HEK293 (cell line): ENCODE data around the gene RND1.

Experiments
- CTCF ChIA-PET: fragments of 350-600 bp; formaldehyde crosslinking; extraction: SDS; loops from one replicate; lab custom pipeline; 2021; ENCODE audit warnings: antibody characterized with exemption; lab: Yijun Ruan, JAX
- POLR2A ChIA-PET: fragments of 300-600 bp; formaldehyde crosslinking; extraction: SDS; loops from one replicate; lab custom pipeline; 2020; ENCODE audit warnings: antibody characterized with exemption, inconsistent platforms; lab: Yijun Ruan, JAX
- H3K27ac ChIP-seq: fragments of 200-500 bp; sonication (Bioruptor generic); 2 replicates; pipeline ENCODE4 v1.5.1; 2014; ENCODE audit warnings: low read depth, low read length, control low read depth, inconsistent platforms; ENCODE audit errors: extremely low read depth
- H3K36me3 ChIP-seq, 2 experiments: fragments of 200-500 bp in 1 of 2; sonication (Bioruptor generic) in 1 of 2; 1 replicate in 1 of 2; 2 replicates in 1 of 2; pipeline ENCODE4 v1.5.1; 2014 to 2017; ENCODE audit warnings: inconsistent platforms in 2 of 2, low read length in 2 of 2; ENCODE audit not compliant: control insufficient read depth in 2 of 2, insufficient read depth in 1 of 2
- H3K4me1 ChIP-seq: fragments of 200-500 bp; sonication (Bioruptor generic); 2 replicates; pipeline ENCODE4 v1.5.1; 2014; ENCODE audit warnings: mild to moderate bottlenecking, low read length, inconsistent platforms; ENCODE audit not compliant: control insufficient read depth, insufficient read depth
- H3K4me3 ChIP-seq: 2 replicates; pipeline ENCODE4 v1.5.1; 2011; ENCODE audit warnings: low read depth, mild to moderate bottlenecking, control low read depth, low read length, moderate library complexity
- H3K9me3 ChIP-seq: fragments of 200-500 bp; sonication (Bioruptor generic); 2 replicates; pipeline ENCODE4 v1.5.1; 2014; ENCODE audit warnings: low read depth, low read length, inconsistent platforms; ENCODE audit not compliant: control insufficient read depth, insufficient read depth
- GLI4 ChIP-seq: fragments of 450-650 bp; formaldehyde crosslinking; IDR thresholded peaks from 2 replicates; pipeline ENCODE4 v1.5.1; 2016; ENCODE audit warnings: missing biosample characterization, missing genetic modification characterization
- GLIS2 ChIP-seq: fragments of 450-650 bp; formaldehyde crosslinking; IDR thresholded peaks from 2 replicates; pipeline ENCODE4 v1.5.1; 2016; ENCODE audit warnings: missing biosample characterization, missing genetic modification characterization
- KLF1 ChIP-seq: fragments of 450-650 bp; formaldehyde crosslinking; IDR thresholded peaks from 2 replicates; pipeline ENCODE4 v1.5.1; 2016; ENCODE audit warnings: missing biosample characterization, missing genetic modification characterization
- SCRT2 ChIP-seq: fragments of 450-650 bp; formaldehyde crosslinking; IDR thresholded peaks from 2 replicates; pipeline ENCODE4 v1.5.1; 2016; ENCODE audit warnings: missing biosample characterization, missing genetic modification characterization
- SP3 ChIP-seq: fragments of 450-650 bp; formaldehyde crosslinking; IDR thresholded peaks from 2 replicates; pipeline ENCODE4 v1.5.1; 2016; ENCODE audit warnings: missing biosample characterization, missing genetic modification characterization
- ZEB2 ChIP-seq: fragments of 450-650 bp; formaldehyde crosslinking; IDR thresholded peaks from 2 replicates; pipeline ENCODE4 v1.5.1; 2016; ENCODE audit warnings: missing biosample characterization, missing genetic modification characterization
- ZNF133 ChIP-seq: fragments of 450-650 bp; formaldehyde crosslinking; IDR thresholded peaks from 2 replicates; pipeline ENCODE4 v1.5.1; 2016; ENCODE audit warnings: missing biosample characterization, missing genetic modification characterization
- ZNF214 ChIP-seq: fragments of 450-650 bp; formaldehyde crosslinking; IDR thresholded peaks from 2 replicates; pipeline ENCODE4 v1.5.1; 2017; ENCODE audit warnings: missing biosample characterization, mild to moderate bottlenecking, missing genetic modification characterization, borderline replicate concordance
- ZNF404 ChIP-seq: fragments of 450-650 bp; formaldehyde crosslinking; IDR thresholded peaks from 2 replicates; pipeline ENCODE4 v1.5.1; 2017; ENCODE audit warnings: missing biosample characterization, missing genetic modification characterization
- ZNF530 ChIP-seq: fragments of 450-650 bp; formaldehyde crosslinking; IDR thresholded peaks from 2 replicates; pipeline ENCODE4 v1.5.1; 2016; ENCODE audit warnings: low read depth, missing biosample characterization, missing genetic modification characterization
- ZNF548 ChIP-seq: fragments of 450-650 bp; formaldehyde crosslinking; IDR thresholded peaks from 2 replicates; pipeline ENCODE4 v1.5.1; 2016; ENCODE audit warnings: missing biosample characterization, missing genetic modification characterization
- ZNF585B ChIP-seq: fragments of 450-650 bp; formaldehyde crosslinking; IDR thresholded peaks from 2 replicates; pipeline ENCODE4 v1.5.1; 2016; ENCODE audit warnings: missing biosample characterization, missing genetic modification characterization
- ZNF654 ChIP-seq: fragments of 450-650 bp; formaldehyde crosslinking; IDR thresholded peaks from 2 replicates; pipeline ENCODE4 v1.5.1; 2016; ENCODE audit warnings: low read depth, missing biosample characterization, missing genetic modification characterization
- ZNF792 ChIP-seq: fragments of 450-650 bp; formaldehyde crosslinking; IDR thresholded peaks from 2 replicates; pipeline ENCODE4 v1.5.1; 2016; ENCODE audit warnings: missing biosample characterization, missing genetic modification characterization
- ZNF830 ChIP-seq: fragments of 450-650 bp; IDR thresholded peaks from 2 replicates; pipeline ENCODE4 v1.5.0; 2018; ENCODE audit warnings: missing biosample characterization, missing genetic modification characterization, low read depth, mild to moderate bottlenecking, moderate library complexity
- TF ChIP-seq, protein P1 (sequence below): fragments of 450-650 bp; formaldehyde crosslinking; IDR thresholded peaks from 2 replicates; pipeline ENCODE4 v1.5.1; 2016; ENCODE audit warnings: missing biosample characterization, missing genetic modification characterization
- TF ChIP-seq, protein P2 (sequence below): IDR thresholded peaks from 2 replicates; pipeline ENCODE4 v1.6.1; 2011; ENCODE audit warnings: mild to moderate bottlenecking, low read depth, low read length, borderline replicate concordance
- TF ChIP-seq, protein P3 (sequence below): fragments of 450-650 bp; formaldehyde crosslinking; IDR thresholded peaks from 2 replicates; pipeline ENCODE4 v1.5.1; 2016; ENCODE audit warnings: missing biosample characterization, missing genetic modification characterization, low read depth

RND1 gene

DNA sequence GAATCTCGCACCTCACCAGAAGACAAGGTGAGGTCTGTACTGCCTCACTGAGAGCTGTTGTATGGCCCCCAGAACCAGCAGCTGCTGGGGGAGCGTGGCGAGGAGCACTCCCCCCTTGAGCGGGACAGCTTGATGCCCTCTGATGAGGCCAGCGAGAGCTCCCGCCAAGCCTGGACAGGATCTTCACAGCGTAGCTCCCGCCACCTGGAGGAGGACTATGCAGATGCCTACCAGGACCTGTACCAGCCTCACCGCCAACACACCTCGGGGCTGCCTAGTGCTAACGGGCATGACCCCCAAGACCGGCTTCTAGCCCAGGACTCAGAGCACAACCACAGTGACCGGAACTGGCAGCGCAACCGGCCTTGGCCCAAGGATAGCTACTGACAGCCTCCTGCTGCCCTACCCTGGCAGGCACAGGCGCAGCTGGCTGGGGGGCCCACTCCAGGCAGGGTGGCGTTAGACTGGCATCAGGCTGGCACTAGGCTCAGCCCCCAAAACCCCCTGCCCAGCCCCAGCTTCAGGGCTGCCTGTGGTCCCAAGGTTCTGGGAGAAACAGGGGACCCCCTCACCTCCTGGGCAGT lies 38.1 kb downstream of the RND1 start:
- H3K27ac ChIP-seq: no peak overlapping the region
- CTCF ChIA-PET: interaction anchor here (0.7 to 6.0 kb wide), 3 partner anchors 13 to 145 kb away, joined by 3 to 42 read pairs (median 3); no protein-coding TSS in a partner anchor
- POLR2A ChIA-PET: interaction anchor here (0.6 to 2.8 kb wide), 7 partner anchors 9 to 122 kb away, joined by 3 to 11 read pairs (median 4); partner anchors contain the start of gene DDX23
- no peak for TF ChIP-seq ZNF654 (tag by site-specific recombination)
- TF ChIP-seq, protein P1, sequence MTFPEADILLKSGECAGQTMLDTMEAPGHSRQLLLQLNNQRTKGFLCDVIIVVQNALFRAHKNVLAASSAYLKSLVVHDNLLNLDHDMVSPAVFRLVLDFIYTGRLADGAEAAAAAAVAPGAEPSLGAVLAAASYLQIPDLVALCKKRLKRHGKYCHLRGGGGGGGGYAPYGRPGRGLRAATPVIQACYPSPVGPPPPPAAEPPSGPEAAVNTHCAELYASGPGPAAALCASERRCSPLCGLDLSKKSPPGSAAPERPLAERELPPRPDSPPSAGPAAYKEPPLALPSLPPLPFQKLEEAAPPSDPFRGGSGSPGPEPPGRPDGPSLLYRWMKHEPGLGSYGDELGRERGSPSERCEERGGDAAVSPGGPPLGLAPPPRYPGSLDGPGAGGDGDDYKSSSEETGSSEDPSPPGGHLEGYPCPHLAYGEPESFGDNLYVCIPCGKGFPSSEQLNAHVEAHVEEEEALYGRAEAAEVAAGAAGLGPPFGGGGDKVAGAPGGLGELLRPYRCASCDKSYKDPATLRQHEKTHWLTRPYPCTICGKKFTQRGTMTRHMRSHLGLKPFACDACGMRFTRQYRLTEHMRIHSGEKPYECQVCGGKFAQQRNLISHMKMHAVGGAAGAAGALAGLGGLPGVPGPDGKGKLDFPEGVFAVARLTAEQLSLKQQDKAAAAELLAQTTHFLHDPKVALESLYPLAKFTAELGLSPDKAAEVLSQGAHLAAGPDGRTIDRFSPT (tag by site-specific recombination): peak; percentile 77; the same call in 1 of the 2 replicates
- peaks cover 5 to 96% of the 10 kb centered on the region in 2 experiments; a peak in 2 of 3 replicates for H3K36me3 ChIP-seq
- H3K4me1 ChIP-seq: no peaks in the 10 kb centered on the region
- no peak overlapping the region for H3K4me3 ChIP-seq
- H3K9me3 ChIP-seq: no peaks in the 10 kb centered on the region

DNA sequence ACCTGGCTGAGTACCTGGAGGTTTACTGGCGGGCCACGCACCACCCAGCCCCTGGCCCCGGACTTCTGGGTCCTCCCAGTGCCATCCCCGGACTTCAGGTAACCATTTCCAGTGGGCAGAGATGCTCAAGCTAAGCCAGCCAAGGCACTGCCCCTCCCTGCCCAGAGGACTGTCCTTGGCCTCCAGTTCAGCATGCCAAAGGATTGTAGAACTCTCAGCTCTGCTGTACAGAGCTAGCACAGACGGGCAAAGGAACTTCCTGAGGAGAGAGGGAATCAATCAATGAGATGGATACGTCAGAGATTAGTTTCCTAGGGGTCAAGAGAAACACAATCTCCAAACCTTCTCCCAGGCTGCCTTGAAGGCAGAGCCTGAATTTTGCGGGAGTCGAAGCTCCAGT lies 38.6 kb downstream of the RND1 start:
- no peaks in the 10 kb centered on the region for H3K4me1 ChIP-seq
- no peaks in the 10 kb centered on the region for H3K9me3 ChIP-seq
- H3K36me3 ChIP-seq: peaks cover 5 to 90% of the 10 kb centered on the region in 2 experiments; a peak in 2 of 3 replicates
- H3K27ac ChIP-seq: no peak overlapping the region
- TF ChIP-seq ZNF133 (no peak), KLF1 (no peak), ZNF404 (tag by site-specific recombination) (no peak), ZNF548 (no peak), GLIS2 (no peak), ZEB2 (no peak), ZNF792 (tag by site-specific recombination) (no peak)
- TF ChIP-seq, all 188 proteins: peak for 0
- H3K4me3 ChIP-seq: no peak overlapping the region
- CTCF ChIA-PET: interaction anchor here (0.5 to 6.0 kb wide), 3 partner anchors 12 to 64 kb away, joined by 3 to 42 read pairs (median 4); no protein-coding TSS in a partner anchor
- POLR2A ChIA-PET: interaction anchor here (0.8 to 2.8 kb wide), 5 partner anchors 8 to 64 kb away, joined by 3 to 11 read pairs (median 4); no protein-coding TSS in a partner anchor

DNA sequence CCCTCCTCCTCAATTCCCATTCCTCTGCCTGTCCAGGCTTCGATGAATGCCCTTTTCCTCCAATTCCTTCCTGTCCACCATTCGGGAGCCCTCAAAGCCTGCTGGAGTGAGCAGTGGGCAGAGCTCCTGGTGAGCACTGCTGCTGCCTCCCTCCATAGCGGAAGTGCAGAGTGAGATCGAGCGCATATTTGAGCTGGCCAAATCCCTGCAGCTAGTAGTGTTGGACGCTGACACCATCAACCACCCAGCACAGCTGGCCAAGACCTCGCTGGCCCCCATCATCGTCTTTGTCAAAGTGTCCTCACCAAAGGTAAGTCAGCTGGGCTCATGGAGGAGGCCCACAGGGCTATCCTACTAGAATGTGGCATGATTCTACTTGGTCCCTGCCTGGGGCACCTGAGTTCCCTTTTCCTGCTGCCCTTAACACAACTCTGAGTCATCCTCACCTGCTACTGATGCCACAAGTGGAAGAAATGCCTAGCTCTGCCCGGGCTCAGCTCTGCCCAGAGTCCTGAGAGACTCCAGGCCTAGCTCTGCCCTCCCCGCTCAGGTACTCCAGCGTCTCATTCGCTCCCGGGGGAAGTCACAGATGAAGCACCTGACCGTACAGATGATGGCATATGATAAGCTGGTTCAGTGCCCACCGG lies 39.3 kb downstream of the RND1 start:
- H3K36me3 ChIP-seq: peaks cover 3 to 83% of the 10 kb centered on the region in 2 experiments; a peak in 2 of 3 replicates
- POLR2A ChIA-PET: interaction anchor here (0.8 to 2.8 kb wide), 4 partner anchors 9 to 65 kb away, joined by 4 to 11 read pairs (median 5); no protein-coding TSS in a partner anchor
- no peaks in the 10 kb centered on the region for H3K9me3 ChIP-seq
- H3K4me3 ChIP-seq: no peak overlapping the region
- CTCF ChIA-PET: interaction anchor here (0.5 to 6.0 kb wide), 4 partner anchors 12 to 65 kb away, joined by 3 to 42 read pairs (median 4); no protein-coding TSS in a partner anchor
- no peak overlapping the region for H3K27ac ChIP-seq
- TF ChIP-seq ZNF530 (tag by site-specific recombination) (no peak), SCRT2 (peak; percentile 61)
- no peaks in the 10 kb centered on the region for H3K4me1 ChIP-seq

DNA sequence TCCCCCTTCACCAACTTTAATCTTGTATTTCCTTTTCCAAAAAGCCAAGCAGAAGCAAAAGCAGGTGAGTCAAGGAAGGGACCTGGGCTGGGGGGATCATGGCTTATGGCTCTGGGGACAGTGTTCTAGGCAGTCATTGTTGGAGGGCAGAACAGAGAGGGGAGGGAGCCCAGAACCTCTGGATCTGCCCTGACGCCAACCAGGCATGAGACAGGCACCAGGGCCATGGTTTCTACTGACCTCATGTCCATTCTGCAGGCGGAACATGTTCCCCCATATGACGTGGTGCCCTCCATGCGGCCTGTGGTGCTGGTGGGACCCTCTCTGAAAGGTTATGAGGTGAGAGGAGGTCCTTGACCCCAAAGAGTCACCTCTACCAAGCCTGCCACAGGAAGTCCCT lies 40.8 kb downstream of the RND1 start:
- peaks cover 0 to 69% of the 10 kb centered on the region in 2 experiments; a peak in 1 of 3 replicates for H3K36me3 ChIP-seq
- no peaks in the 10 kb centered on the region for H3K9me3 ChIP-seq
- CTCF ChIA-PET: interaction anchor here (6.0 kb wide), 1 partner anchor 10 kb away, joined by 42 read pairs; no protein-coding TSS in a partner anchor

More for the DNA sequence above, 40.8 kb downstream of the RND1 start:
- Histone ChIP-seq H3K4me3 (no peak overlapping the region), H3K4me1 (no peaks in the 10 kb centered on the region), H3K27ac (no peak overlapping the region)
- TF ChIP-seq ZNF830 (tag by site-specific recombination) (no peak), ZNF133 (no peak), GLI4 (tag by site-specific recombination) (no peak), ZNF548 (no peak), ZNF214 (tag by site-specific recombination) (no peak), SP3 (no peak), ZNF585B (tag by site-specific recombination) (no peak)
- TF ChIP-seq, protein P2, sequence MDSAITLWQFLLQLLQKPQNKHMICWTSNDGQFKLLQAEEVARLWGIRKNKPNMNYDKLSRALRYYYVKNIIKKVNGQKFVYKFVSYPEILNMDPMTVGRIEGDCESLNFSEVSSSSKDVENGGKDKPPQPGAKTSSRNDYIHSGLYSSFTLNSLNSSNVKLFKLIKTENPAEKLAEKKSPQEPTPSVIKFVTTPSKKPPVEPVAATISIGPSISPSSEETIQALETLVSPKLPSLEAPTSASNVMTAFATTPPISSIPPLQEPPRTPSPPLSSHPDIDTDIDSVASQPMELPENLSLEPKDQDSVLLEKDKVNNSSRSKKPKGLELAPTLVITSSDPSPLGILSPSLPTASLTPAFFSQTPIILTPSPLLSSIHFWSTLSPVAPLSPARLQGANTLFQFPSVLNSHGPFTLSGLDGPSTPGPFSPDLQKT: no peak
- TF ChIP-seq, protein P3, sequence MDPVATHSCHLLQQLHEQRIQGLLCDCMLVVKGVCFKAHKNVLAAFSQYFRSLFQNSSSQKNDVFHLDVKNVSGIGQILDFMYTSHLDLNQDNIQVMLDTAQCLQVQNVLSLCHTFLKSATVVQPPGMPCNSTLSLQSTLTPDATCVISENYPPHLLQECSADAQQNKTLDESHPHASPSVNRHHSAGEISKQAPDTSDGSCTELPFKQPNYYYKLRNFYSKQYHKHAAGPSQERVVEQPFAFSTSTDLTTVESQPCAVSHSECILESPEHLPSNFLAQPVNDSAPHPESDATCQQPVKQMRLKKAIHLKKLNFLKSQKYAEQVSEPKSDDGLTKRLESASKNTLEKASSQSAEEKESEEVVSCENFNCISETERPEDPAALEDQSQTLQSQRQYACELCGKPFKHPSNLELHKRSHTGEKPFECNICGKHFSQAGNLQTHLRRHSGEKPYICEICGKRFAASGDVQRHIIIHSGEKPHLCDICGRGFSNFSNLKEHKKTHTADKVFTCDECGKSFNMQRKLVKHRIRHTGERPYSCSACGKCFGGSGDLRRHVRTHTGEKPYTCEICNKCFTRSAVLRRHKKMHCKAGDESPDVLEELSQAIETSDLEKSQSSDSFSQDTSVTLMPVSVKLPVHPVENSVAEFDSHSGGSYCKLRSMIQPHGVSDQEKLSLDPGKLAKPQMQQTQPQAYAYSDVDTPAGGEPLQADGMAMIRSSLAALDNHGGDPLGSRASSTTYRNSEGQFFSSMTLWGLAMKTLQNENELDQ (tag by site-specific recombination): no peak
- POLR2A ChIA-PET: no interaction called here
